Stimulated activated CD4-positive, alpha-beta T cell treated with anti-CD3 and anti-CD28 coated beads, Interleukin-4, amount 100 ng/mL, for 4 hours (primary cell): ENCODE data around the gene SNED1.

Experiments used
- DNase-seq, 2 experiments: peaks; one replicate each; pipeline ENCODE4 v3.0.0-alpha.2; 2020

The SNED1 gene

DNA sequence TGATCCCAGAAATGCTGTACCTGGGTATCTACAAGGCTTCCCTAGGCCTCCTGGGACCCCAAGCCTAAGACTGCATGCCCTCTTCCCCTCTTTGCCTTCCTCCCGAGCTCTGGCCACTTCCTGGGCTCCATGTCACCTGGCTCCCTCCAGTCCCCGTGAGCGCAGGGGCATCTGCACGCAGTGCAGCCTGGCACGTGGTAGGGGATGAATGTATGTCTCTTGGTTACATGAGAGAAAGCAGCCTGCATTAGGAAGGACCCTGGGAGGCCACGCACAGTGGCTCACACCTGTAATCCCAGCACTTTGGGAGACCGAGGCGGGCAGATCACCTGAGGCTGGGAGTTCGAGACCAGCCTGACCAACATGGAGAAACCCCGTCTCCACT, 135.0 kb downstream of the SNED1 start:
- DNase-seq, result no peak

DNA sequence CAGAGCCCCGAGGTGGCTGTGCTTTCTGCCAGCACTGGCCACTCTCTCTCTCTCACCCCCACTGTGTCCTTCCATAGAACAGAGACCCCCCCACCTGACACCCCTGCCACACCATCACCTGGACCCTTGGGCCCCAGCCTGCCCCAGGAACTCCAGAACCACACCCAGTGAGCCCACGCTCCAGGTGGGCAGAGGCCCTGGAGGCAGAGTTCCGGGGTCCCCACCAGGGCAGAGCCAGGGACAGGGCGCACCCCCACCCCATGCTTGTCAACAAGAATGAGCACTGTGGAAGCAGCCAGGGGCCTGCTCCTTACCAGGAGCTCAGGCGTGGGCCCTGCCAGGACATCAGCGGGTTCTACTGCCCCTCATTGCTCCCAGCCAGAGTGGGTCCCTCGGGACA, 136.3 kb downstream of the SNED1 start:
- DNase-seq, result no peak

DNA sequence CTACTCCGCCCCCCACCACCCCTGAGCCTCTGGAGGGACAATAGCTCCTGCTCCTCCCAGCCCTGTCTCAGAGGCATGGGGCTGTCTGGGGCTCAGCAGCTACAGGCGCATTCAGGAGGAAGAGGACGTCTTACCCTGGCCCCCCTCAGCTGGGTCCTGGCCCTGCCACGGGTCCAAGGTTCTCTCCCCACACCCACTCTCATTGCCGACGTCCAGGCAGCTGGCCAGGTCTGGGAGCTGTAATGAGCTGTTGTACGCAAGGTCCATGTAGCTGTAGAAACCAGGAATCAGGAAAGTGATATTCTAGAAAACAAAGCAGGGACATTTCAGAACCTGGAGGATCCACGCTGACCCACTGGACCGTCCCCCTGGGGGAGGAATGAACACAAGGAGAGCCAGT, 137.3 kb downstream of the SNED1 start:
- DNase-seq, result no peak

DNA sequence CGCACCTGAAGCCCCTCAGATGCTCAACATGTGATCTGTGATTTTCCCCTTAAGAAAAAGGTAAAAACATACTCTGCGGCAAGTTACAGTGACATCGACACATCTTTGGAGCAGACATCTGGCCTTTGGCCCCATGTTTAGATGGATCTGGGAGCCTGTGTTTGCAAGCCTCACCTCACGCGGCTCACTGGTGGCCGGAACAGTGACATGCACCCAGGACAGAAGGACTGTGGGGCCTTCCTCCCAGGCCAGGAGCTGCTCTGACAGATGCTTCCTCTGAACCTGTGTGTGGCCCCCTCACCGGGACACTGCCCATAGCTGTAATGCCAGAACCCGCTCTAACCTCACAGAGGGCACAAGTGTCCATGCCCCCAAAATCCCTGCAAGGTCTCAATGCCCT, 137.8 kb downstream of the SNED1 start:
- no peak for DNase-seq

DNA sequence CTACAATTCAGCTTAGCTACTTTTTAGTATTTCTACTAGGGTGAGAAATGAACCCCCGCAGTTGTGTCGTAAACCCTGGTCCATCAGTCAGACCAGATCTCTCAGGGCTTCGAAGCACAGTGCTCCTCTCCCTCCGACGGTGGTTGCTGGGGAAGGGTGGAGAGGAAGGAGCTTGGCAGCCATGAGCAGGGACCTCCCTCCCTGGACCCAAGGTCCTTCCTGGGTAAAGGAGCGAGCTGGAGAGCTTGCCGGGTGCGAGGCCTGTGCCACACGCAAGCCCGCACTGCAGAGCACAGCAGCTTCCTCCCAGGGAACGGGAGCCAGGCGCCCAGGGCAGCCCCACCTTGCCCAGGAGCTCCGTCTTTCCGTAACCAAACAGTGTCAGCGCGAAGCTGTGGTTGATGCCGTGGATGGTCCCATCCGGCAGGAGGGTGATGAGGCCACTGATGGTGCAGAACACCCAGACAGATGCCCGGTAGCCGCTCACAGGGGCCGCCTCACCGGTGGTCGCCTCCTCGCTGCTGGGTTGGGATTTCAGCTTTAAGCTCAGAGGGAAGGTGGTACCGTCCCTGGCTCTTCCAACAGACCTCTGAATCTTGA, 138.3 kb downstream of the SNED1 start:
- DNase-seq, result no peak

GRCh38 chr2:241137276-241138190, 139.1 kb downstream of the SNED1 start:
- no peak for DNase-seq

DNA sequence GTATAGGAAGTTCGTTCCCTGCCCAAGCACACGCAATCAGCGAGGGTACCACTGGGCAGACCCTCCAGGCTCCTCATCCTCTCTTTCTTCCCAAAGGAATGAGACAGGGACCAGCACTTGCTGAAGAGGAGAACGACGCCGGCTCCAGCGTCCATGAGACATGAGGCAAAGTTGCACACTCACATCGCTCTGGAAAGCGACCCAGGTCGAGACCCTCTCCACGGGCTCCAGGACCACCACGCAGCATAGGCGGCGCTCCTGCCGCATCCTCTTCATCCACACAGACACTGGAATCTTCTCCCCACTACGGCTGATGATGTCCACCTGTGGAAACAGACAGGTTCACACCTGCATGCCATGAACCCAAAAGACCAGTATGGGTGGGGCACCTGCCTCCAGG, 140.1 kb downstream of the SNED1 start:
- DNase-seq, result no peak

- no peak for DNase-seq
Measured at GRCh38 chr2:241139531-241140444, 141.4 kb downstream of the SNED1 start.

DNA sequence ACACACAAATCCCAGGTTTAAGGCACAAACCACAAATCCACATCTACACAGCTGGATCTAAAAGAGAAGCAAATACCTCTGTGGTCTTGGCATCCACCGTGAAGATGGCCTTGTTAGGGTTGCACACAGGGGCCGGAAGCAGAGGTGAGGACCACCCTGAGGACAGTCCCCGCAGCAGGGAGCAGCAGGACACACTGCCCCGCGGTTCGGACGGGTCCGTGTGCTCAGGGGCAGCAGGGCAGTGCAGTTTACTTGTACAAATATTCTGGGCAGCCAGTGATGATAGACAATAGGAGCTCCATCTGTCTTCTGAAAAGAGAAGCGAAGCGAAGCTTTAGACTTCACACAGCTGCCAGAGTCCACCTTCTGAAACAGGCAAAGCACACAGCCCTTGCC, 142.0 kb downstream of the SNED1 start:
- DNase-seq, result no peak

DNA sequence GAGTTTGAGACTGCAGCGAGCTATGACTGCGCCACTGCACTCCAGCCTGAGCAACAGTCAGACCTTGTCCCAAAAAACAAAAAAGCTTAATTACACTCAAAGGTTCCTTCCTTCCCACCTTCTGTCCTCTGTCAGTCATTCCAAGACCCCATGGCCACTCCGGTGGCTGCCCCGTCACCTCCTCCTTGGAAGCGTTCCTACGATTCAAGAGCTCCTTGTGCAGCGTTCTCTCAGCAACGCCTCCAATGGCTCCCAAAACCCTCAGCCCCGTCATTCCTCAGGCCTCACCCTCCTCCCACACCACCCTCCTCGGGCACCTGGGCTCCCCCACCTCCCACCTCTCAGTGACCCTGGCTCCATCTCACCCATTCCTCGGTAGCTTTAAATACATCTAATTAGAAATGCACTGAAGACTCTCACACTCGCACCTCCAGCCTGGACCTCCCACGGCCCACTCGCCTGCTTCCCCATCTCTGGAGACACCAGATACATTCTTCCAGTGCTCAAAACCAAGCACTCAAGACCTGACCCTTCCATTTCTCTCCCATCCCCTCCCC, 142.9 kb downstream of the SNED1 start:
- DNase-seq, result no peak

DNA sequence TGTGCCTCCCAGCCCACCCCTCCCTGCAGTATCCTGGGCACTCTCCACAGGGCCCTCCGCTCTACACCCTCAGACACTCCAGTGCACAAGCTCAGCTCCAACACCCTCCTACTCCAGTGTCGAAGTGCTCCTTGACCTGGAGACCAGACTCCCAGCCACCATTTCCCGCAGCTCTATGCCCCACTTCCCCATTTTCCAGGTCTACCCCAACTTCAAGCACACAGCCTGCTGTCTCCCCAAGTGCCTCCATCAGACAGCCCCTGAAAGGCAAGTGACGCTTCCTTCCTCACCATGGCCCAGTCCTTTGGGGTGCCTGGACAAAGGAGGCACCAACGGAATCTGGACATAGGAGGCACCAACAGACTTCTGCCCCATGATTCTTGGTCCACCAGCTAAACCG, 143.6 kb downstream of the SNED1 start:
- DNase-seq, result no peak

DNA sequence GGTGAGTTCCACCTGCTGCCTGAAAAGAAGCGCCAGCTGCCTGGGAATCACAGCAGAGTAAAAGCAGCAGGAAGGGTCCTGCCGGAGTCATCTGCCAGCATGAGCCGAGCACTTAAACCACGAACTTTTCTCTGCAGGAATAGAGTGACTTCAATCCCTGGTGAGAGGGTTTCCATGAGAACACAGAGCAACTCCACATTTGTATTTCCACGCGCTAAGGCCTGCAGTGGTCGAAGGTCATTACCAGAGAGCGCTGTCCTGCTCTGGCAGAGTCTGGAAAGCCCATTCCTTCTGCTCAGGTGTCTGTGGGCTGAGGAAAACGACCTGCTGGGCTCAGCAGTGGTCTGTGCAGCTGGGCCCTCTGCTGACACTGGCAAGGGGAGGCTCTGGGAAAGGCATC, 144.2 kb downstream of the SNED1 start:
- DNase-seq, result no peak
